Amniotic stem cell (primary cell): ENCODE data around the gene MCC.

Experiments
- DNase-seq: peaks from one replicate; lab custom pipeline; 2025; lab: John Stamatoyannopoulos, UW

MCC gene

DNA sequence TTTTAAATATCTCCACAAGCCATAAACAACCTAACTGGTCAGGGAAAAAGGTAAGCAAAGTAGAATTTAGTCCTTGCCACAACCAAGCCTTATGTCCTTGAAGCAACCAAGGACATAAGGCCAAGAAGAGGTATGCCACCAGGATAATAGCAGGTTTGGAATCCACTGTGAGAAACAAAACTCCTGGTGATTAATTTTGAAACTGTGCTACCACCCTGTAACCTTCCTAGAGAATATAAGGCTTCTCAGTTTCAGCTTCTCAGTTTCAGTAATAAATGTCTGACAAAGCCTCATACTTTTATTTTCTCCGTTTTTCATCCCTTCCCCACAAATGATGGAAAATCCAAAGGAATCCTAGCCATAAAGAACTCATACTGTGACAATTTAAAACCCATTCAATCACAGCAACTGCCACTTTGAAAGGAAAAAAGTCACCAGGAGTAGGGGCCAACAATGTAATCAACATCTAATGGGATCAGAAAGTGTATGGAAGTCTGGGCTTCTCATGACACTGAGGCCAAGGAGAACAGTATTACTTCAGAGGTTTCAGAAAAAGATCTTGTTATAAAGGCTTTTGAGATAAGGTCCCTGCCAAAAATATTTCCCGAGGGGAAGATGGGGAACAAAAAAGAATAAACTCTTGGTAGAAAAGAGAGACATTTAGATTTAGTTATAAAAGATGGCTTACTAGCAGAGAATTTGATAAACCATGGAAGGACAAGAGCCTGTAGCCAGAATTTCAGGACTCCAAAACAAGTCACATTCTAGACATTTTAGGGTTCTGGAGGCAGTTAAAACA, 242.6 kb downstream of the MCC start:
- no peak for DNase-seq

DNA sequence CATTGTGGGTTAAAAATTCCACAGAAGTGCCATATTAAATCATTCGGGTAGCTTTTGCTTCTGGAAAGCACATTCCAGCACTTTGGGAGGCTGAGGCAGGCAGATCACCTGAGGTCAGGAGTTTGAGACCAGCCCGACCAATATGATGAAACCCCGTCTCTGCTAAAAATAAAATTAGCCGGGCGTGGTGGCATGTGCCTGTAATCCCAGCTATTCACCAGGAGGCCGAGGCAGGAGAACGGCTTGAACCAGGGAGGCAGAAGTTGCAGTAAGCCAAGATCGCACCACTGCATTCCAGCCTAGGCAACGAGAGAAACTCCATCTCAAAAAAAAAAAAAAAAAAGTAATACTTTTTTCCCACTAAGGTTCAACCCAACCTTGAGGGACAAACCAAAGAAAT, 243.3 kb downstream of the MCC start:
- DNase-seq = no peak

DNA sequence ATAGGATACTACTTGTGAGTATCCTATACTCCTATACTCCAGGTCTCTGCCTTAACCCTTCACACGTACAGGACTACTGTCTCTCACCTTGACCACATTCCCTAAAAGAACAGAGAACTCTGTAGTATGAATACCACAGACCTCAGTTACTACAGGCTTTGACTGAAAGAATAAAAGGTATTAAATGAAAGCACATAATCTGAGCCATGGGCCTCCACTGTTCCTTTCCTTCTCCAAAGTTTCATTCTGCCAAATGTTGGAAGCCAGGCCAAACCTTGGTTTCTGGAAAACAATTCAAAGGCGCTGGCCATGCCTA, 244.9 kb downstream of the MCC start:
- no peak for DNase-seq

DNA sequence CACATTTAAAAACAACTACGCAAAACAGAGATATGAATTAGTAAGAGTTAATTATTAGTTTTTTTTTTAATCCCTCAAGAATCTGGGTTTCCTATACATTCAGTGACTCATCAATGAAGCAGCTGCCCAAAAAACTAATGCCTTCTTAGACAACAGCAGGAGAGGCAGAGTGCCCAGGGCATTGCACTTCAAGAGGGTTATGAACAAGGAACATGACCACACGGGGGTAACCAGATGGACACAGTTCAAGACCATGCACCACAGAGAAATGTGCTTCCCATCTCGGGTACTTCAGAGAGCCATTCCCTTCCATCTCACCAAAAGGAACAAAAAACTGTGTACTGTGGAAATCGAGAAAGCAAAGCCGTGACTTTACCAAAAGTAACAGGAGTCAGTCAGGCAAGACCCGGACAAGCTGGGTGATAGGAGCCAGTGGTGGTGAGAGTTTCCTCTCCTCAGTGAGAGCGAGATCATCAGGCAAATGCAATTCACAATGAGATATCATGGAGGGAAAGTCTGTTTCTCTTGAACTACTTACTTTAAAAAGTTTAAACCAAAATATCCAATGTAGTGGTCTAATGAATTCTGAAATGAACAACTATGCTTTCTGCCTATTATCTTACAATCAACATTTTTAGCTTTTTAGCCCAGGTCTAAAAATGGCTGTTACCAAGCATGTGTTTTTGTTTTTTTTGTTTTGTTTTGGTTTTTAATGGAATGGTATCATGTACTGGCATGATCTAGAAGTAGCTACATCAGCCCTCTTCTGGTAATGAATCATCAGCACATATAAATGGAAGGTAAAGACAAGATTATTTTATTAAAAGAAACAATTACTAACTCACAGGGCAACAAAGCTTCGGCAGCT, 245.5 kb downstream of the MCC start:
- DNase-seq = no peak

DNA sequence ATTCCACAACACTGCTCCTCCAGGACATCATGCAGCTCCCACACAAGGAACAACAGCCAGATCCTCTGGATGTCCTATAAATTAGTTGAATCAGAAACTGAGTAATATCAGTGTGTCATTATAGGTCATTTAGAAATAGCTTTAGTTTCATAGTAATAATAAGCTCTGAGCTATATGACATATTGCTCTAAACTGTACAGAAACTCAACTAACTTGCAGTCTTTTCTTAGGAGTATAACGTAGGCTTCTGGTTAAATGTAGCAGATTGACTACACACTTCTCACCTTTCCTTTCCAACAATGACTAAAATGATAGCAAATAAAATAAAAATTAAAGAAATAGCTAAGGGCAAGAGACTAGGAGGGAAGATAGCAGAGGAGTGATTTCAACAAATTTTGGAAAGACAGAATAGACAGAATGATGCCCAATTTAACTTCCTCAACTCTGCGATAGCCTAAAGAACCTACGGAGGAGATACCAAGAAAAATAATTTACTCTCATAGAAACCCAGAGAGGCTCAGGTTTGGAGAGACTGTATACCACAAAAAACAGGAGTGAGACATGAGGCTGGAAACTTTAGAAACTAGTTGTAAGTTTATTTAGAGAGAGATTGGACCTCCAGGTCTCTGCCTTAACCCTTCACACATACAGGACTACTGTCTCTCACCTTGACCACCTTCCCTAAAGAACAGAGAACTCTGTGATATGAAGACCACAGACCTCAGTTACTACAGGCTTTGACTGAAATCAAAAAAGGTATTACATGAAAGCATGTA, 247.1 kb downstream of the MCC start:
- no peak for DNase-seq

DNA sequence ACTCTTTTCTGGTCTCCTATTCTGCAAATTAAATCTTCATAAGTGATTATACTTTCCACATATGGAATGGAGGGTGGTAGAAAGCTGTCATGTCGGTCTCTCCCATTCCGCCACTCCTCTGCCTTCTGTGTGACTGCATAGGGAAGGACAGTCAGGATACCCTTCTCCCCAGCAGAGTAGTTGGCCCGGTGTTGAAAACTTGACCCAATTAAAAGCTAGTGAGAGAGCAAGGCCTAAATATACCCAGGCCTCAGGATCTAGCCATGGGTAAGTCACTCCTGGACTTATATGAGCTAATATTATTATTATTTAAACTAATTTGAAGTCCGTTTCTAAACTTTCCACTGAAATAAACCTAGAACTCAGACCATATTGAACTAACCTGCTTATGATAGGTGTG, 248.2 kb downstream of the MCC start:
- no peak for DNase-seq

DNA sequence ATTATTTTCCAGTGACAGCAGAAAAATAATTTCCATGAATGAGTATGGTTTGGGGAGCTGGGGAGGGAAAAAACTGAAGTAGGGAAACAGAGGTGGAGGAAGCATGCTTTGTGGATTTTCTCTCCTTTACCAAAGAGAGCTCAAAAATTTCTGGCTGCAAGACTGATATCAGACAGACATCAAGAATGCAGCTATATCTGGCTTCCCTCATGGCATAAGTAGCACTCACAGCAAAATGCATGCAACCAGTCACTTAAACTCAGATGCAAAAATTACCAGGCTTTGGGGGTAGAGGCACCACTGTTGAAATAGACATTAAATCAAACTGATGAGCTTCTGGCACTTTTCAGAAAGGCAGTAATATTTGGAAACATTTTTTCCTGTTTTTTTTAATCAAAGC, 250.4 kb downstream of the MCC start:
- DNase-seq = no peak

DNA sequence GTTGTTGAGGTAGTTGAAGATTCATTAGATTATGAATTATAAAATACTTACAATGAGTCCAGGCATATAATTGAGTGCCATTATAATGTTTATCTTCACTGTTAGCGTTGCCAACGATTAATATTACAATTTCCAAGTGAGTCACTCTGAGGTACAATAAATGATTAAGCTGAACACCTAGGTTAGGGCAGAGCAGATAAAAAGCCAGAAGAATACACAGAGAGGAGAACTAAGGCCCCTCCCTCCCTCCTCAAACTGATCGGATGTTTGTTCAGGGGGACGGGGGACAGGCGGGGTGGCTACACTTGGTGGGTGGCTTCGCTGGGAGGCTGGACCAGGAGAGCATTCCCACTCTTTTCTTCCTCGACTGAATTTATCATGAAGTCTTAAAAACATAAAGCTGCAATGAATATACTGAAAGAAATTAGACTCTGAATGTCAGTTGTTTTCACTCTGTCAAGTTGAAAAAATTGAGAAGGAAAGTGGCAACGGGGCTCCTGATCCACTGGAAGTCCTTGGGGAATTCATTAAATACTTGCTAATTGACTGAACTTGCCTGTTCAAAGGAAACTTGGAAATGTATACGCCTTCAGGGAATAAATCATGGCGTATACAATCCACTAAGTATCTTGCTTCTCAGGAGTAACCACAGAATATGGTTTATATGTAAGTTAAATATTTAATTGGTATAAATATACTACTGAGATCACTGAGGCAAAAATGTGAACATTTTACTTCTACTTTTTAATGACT, 251.5 kb downstream of the MCC start:
- no peak for DNase-seq

DNA sequence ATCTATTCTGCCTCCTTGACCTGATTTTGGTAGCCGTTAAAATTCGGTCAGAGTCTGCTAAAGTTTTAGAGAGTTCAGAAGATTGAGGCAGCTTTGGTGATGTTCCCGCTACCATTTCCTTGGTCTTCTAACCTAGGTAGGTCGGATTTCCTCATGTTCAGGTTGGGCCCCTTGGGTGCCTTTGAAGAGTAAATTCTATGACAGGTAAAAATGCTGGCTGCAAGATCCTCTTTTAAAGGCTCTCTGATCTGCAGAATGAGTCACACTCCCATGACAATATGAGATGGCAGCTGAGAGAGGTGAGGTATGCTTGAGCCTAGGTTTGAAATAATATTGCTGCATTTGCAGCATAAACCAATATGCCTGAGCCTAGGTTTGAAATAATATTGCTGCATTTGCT, 252.4 kb downstream of the MCC start:
- DNase-seq = no peak

DNA sequence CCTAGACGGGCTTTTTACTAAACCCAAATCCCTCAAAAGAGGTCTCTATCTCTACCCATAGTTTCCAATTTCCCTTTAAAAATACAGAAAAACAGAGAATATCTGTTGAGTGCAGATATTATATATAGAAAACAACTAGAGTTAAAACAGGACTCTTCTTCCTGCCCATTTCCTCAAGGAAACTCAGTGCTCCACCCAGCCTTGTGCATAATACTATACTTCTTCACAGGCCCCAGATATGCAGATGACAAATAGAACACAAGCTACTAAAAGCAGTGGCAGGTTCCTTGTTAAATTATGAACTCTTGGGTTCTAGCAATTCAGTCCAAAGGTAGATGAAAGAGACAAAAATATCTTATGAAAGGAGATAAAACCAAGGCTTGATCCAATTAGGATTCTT, 253.7 kb downstream of the MCC start:
- DNase-seq = no peak

DNA sequence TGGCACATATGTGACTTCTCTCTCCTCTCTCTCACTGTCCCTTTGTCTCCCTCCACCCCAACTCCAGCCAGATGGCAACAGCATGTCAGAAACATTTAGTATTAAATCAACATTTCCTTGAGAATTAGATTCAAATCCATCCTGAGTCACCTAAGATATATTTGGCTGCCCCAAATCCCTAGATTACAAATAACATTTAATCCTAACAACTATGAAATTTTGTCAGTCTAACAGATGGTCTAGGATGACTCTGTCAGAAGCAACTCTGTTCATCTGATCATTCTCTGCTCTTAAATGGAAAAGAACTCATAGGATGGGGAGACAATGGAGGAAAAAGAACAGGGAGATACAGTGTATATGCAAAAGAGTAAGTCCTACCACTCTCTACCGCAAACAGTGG, 254.6 kb downstream of the MCC start:
- DNase-seq = no peak

DNA sequence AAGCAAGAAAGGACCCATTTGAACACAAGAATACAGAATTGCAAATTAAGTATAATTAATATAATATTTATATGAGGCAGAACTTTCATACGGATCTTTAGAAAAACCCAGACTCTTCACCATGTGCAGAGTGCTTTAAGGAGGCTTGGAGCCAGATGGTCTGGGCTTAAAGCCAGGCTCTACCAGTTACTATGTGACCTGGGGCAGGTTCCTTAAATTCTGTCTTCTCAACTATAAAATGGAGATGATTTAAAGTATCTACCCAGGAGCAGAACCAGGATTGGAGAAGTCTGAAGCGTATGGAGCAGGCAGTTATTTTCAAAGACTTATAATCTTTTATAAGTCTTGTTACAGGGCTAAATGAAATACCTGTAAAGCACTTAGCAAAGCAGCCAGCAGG, 255.6 kb downstream of the MCC start:
- DNase-seq = no peak

DNA sequence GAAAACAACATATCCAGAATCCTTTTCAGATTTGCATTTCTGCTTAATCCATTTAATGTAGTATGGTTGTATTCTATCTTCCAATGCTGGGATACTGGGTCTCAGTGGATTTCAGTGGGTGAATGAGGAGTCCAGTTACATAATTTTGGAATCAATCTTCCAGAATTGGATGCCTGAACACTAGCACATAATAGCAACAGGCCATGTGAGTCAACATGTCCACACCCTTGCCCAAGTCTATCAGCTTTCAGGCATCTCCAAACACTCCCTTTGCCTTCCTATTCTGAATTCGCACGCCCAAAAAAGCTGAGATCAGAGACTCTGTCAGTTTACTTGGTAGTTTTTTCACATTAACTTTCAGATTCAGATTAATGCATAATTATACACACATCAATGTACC, 256.0 kb downstream of the MCC start:
- DNase-seq = no peak

DNA sequence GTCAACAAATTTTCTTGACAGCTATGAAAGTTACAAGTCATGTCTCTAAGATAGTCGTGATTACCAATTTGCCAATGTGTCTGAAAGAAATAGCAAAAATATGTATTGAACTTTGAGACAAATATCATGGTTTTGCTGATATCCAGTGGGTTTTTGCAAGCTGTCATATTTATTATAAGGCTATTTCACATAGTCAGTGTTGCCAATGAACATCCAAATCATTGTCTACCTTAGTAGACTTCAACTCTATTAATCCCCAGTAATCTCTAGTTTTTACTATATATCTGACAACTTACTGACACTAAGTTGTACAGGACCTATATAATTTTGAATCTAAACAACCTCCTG, 256.6 kb downstream of the MCC start:
- no peak for DNase-seq

DNA sequence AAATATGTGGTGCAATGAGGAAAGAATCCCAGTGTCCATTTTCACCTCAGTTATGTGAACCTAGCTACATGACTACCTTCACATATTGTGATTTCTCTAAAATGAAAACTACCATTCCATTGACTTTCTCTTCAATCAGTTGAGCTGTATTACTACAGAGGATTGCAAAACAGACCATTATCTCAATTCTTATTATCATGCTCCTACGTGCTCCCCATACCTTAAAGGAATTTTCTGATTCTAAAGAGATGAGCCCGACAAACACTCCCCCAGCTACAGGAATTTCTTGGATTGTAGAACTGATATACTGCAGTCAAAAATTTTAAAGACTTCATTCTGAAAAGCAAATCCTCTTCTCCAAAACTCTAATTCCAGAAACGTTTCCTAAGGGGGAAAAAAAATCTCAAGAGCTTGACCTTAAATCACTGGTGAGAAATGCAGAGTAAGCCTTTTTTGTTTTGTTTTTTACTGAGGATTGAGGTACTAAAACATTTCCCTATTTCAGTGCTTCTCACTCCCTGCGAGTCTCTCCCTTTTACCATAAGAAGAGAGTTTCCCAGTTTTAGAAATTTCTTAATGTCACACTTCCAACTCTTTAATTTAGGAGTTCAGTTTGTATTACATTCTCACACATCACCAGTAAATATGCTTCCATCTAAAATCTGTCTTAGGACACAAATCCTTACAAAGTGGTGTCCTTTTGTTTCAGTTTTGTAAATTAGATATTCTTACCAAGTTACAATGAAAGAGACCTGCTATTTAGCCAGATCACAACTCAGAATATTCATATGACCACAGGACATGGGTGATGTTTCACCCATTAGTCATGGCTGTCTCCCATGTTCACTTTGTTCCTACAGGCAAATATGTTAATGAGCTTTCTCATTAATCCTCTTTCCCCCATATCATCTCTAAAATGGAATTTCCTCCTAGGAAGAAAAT, 257.3 kb downstream of the MCC start:
- no peak for DNase-seq

DNA sequence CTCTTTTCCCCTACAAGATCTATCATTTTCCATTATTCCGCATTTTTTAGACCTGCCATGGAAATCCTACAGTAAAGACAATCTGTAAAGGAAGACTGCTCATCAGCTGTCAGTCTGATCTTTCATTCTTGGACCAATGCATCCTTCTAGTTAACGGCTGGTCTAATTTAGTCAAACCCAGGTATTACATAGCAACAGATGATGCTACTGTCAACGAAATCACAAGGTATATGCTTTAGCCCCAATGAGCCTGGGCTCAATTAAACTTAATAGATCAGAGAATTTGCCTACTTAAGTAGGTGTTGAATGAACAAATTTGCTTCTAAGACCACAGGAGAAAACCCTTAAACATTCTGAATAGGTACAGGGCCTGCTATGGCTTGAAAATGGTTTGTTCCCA, 260.5 kb downstream of the MCC start:
- DNase-seq = no peak

DNA sequence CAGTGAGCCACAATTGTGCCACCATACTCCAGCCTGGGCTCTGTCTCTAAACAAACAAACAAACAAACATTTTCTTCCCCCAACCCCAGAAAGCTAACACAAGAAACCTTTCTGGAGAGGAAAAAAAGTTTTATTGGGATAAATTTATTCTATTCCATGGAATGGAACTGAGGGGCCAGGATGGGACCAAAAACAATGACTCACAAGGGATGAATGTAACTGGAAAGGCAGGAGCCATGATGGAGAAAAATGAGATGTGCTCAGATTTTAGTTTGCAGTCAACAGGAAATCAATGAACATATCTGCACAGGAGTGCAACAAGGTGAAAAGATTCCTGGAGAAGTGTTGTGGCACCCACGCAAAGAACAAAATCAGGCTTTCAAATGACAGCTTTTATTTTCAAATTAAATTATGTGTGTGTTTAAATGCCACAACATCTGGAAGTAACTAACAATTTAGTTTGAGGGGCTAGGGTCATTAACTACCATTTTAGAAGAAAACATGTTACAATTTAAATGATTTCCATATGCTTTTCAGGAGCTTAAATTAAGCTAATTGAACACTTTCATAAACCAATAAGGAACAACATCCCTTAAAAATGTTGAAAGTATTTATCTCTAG, 262.0 kb downstream of the MCC start:
- no peak for DNase-seq

DNA sequence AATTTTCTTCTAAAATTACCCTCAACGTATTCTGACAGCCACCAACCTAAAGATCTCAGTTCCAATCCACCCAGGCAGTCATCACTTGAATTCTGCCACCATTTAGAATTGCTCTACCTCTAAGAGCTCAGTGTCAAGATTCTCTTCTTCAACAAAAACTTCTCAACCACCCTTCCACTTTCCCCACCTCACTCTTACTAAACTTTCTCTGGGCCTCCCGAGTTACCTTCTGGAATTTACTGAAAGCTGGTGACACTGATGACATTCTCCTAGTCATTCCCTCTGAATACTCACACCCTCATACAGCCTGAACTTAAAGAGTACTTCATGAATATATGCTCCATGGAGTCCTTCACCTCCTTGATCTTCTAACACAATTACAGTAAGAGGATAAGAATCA, 263.0 kb downstream of the MCC start:
- no peak for DNase-seq

DNA sequence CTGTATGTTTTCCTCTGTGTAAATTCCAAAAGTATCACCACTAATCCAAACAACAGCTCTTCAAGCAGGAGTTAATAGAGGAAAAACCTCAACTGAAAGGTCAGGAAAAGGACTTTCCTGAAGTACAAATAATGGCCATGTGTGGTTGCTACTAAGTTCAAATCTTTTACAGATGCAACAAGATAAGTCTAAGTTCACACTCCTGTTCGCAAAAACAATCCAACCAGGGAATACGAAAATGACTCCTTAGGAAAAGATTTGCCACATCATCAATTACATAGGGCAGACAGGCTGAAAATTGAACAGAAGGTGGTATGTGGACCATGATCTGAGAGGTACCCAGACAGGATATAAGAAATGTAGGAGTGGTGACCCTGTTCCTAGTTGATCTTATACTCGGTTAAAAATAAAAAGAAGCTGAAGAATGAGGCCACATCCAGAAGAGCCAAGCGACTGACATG, 263.6 kb downstream of the MCC start:
- DNase-seq = no peak

DNA sequence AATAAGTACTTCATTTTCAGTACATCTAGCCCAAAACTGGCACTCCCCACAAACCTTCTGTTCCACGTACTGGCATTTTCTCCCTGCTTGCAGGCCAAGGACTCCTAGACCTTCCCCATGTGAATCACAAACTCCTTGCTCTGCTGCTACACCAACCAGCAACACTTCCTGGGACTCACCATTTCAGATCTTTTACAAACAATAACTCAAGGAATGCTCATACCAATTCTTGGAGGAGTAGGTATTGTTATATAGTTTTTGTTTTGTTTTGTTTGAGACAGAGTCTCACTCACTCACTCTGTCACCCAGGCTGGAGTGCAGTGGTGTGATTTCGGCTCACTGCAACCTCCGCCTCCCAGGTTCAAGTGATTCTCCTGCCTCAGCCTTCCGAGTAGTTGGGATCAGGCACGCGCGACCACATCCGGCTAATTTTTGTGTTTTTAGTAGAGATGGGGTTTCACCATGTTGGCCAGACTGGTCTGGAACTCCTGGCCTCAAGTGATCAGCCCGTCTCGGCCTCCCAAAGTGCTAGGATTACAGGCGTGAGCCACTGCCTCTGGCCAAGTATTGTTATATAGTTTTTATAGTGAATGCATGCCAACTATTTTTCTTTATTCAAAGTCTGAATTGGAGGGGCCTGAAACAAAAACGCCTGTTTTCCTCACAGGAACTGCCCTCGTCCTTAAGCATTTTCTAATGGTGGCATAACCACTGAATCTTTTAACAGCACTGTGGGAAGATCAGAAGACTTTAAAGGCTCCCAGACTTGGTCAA, 264.2 kb downstream of the MCC start:
- no peak for DNase-seq
